GM18858 (cell line): ENCODE data around the gene IRX4.

Experiments used
- ATAC-seq: cut with Tn5 transposase; IDR thresholded peaks from one replicate; pipeline ENCODE4 v1.9.1; 2021; ENCODE audit not compliant: unreplicated experiment

Gene IRX4

GRCh38 chr5:1840741-1841521 is 41.8 kb downstream of the IRX4 start:
- ATAC-seq, result no peak

GRCh38 chr5:1840071-1840547 is 42.6 kb downstream of the IRX4 start:
- no peak for ATAC-seq

- no peak for ATAC-seq
Measured at GRCh38 chr5:1838013-1838412, 44.7 kb downstream of the IRX4 start.

- no peak for ATAC-seq
Measured at GRCh38 chr5:1836891-1837880, 45.5 kb downstream of the IRX4 start.

GRCh38 chr5:1836176-1836890 is 46.4 kb downstream of the IRX4 start:
- no peak for ATAC-seq

- ATAC-seq, result no peak
Measured at GRCh38 chr5:1835431-1835830, 47.3 kb downstream of the IRX4 start.

- ATAC-seq, result no peak
Measured at GRCh38 chr5:1834721-1835429, 47.9 kb downstream of the IRX4 start.

GRCh38 chr5:1834022-1834551 is 48.6 kb downstream of the IRX4 start:
- ATAC-seq, result no peak

GRCh38 chr5:1833264-1834021 is 49.3 kb downstream of the IRX4 start:
- ATAC-seq, result no peak

GRCh38 chr5:1832511-1833250 is 50.0 kb downstream of the IRX4 start:
- ATAC-seq, result no peak

GRCh38 chr5:1831677-1832313 is 50.9 kb downstream of the IRX4 start:
- ATAC-seq, result no peak

GRCh38 chr5:1831257-1831656 is 51.5 kb downstream of the IRX4 start:
- no peak for ATAC-seq

GRCh38 chr5:1830571-1831228 is 52.0 kb downstream of the IRX4 start:
- no peak for ATAC-seq

- ATAC-seq, result no peak
Measured at GRCh38 chr5:1827886-1828397, 54.8 kb downstream of the IRX4 start.
